Umbilical cord (tissue), 2 donors: ENCODE results near the gene ELF4. TPM values are rescaled to one million over a fixed set of nuclear protein-coding genes. Genes with fewer than 3 reads are reported as not detected.

Experiments used
- DNase-seq: peaks from one replicate; pipeline ENCODE4 v3.0.0-alpha.2; 2015; ENCODE audit warnings: low spot score
- total RNA-seq: library from RNA; depleted of rRNA; stranded (reverse); fragments of >200 nt; gene quantifications from one replicate; pipeline ENCODE4 v1.2.3, GENCODE V29; 2014; ENCODE audit warnings: low replicate concordance; ENCODE audit not compliant: insufficient read depth

ELF4 gene
- total RNA-seq = 15.2 TPM

GRCh38 chrX:130110379-130111219 lies at the start of gene ELF4:
Gene ELF4 (minus strand): TSS chrX:130110497. CDS start chrX:130081330, 29,167 bp downstream.
- peak; percentile 64 for DNase-seq

DNA sequence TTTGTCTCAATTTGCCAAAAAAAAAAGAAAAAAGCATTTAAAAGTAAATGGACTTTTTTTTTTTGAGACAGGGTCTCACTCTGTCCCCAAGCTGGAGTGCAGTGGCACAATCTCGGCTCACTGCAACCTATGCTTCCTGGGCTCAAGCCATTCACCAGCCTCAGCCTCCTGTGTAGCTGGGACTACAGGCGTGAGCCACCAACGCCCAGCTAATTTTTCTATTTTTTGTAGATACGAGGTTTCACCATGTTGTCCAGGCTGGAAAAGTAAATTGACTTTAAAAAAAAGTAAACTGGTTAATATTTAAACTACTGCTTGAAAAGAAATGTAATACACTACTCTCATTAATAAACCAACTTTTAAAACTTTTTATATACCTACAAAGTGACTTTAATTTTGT lies 49.5 kb upstream of the ELF4 start:
- DNase-seq = no peak

- no peak for DNase-seq
Observed at GRCh38 chrX:130158311-130158710, 48.0 kb upstream of the ELF4 start.

- DNase-seq = no peak
Observed at GRCh38 chrX:130155564-130155963, 45.3 kb upstream of the ELF4 start.

- DNase-seq = no peak
Observed at GRCh38 chrX:130147631-130148030, 37.3 kb upstream of the ELF4 start.

DNA sequence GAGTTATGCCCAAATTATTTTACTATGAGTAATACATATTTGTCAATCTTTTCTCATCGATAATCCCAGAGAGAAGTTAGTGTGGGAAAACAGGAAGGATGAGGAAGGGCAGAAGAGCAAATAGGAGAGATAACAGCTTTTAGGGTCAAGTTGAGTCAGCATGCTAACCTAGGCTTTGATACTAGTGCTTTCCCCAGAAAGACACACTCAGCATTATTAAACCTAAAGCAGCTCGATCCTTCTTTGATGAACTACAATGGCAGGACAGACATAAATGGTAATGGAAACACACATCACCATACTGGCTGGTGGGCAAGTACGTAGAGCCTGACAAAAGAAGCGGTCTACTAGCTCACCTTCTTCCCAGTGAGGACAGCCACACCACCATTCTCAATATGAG lies 34.8 kb upstream of the ELF4 start:
- DNase-seq = no peak

- DNase-seq = peak; percentile 12
Observed at GRCh38 chrX:130144509-130144908, 34.2 kb upstream of the ELF4 start.

GRCh38 chrX:130139474-130140201 lies 29.3 kb upstream of the ELF4 start:
- DNase-seq = no peak

GRCh38 chrX:130136961-130137360 lies 26.7 kb upstream of the ELF4 start:
- DNase-seq = no peak

- DNase-seq = no peak
Observed at GRCh38 chrX:130136496-130136895, 26.2 kb upstream of the ELF4 start.

GRCh38 chrX:130130990-130131389 lies 20.7 kb upstream of the ELF4 start:
- no peak for DNase-seq

DNA sequence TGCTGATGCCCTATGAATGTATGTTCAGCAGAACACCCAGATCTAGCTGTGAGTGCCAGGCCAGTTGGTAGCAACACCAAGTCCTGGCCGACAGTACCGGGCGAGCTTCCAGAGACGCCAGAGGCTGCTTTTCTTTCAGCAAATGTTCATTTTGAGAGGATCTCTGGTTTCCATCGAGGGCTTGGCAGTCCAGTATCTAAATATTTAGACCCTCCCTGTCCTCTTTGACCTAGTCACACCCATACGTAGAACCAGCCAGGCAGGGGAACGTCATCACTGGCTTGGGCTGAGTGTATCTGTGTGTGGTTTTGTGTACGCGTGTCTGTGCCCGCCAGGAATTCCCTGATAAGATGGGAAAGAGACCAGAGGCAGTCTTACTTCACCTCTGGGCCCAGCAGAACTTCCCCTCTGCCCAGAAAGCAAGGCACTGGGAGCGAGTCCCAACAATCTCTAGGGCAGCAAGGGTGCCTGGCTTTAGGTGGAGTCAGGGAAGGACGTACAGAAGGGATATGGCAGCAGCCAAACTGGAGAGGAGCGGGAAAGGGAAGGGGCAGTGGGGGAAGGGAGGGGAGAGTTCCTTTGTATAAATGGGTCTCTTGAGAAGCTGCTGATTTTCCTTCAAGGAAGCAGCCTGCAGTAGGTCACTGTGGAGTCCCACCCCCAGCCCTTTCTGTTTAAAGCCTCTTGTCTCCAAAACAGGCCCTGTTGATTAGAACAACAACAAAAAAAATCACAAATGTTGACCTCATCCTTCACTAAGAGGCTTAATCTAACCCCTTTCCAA lies 15.0 kb upstream of the ELF4 start:
- DNase-seq = peak; percentile 88

DNA sequence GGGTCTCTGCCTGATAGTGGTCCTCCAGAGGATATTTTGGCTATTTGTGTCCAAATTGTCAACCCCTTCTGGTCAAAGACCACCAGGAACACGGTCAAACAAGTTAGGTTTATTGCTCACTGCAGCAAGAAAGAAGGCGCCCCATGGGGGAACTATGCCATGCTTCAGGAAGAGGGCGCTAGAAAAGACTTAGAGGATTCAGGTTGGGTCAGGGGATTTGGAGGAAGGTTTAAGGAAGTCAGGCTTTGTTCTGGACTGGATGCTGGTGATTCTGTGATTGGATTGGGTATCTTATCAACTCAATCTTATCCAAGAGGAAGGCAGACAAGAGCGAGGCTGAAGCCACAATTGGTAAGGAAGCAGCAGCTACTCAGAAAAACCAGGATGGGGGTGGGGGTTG lies 14.3 kb upstream of the ELF4 start:
- no peak for DNase-seq

GRCh38 chrX:130121505-130121800 lies 11.2 kb upstream of the ELF4 start:
- no peak for DNase-seq

- DNase-seq = peak; percentile 88
Observed at GRCh38 chrX:130120746-130121504, 10.6 kb upstream of the ELF4 start.

DNA sequence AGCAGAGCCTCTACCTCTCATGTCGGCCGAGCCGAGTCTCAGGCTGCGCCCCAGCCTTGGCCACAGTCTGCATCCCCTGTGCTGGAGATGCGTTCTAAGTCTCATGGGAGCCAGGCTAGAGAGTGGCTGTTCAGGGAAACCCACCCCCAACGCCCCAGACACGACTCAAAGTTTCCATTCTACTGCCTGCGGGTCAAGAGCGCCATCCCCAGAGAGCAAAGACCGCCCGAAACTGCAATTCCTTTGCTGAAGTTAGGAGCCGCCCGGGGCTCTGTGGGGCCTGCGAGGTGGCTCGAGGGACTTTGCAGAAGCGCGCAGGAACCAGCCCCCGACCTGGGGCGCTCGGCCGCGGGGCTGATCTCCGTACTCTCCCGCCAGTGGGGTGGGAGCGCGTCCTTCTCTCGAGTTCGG lies 10.0 kb upstream of the ELF4 start:
- peak; percentile 51 for DNase-seq

DNA sequence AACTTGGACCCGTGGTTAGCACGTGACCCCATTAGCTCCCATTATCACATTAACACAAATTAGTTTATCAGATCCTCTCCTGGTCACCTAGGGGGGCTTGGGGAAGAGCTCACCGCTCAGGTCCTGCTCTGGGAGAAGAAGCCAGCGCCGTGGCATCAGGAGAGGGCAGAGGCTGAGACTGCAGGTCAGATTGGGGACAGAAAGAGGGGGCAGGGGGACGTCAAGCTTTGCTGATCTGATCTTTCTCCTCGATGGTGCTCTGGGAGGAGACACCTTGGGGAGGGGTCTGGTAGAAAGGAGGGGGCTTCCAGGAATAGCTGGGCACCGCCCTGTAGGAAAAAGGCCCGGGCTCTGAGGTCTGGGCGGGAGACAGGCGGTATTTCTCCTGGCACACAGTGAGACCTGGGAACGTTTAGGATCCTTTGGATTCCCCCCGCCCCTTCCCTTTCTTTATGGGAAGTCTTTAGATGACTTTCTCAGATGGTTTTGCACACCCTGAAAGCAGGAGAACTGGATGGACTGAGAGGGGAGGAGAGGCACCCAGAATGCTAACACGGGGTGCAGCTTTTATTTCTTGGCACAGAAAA lies 9.1 kb upstream of the ELF4 start:
- DNase-seq = peak; percentile 42

- peak; percentile 65 for DNase-seq
Observed at GRCh38 chrX:130118441-130119311, 8.4 kb upstream of the ELF4 start.

DNA sequence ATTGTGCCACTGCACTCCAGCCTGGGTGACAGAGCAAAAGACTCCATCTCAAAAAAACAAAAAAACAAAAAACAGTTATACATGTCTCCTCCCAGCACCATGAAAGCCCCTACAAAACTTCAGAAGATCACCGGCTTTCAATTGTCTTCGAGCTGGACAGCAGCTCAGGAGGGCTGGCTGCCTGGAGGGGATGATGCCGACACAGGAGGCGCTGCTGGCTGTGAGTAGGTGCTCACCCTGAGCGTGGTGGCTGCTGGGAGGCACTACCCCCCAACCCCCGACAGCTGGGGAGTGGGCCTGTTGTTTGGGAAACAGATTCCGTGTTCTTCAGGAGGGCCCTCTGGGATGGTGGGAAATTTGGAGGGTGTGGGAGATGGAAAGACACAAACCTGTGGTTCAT lies 6.9 kb upstream of the ELF4 start:
- no peak for DNase-seq
